H9 (cell line): Measurements from ENCODE around the gene DBF4. TPM values are rescaled to one million over a fixed set of nuclear protein-coding genes. Genes with fewer than 3 reads are reported as not detected.

Experiments used
- DNase-seq: peaks from one replicate; pipeline ENCODE4 v3.0.0-alpha.2; 2017
- H2AFZ ChIP-seq: one replicate; pipeline ENCODE4 v1.6.1; 2013; ENCODE audit warnings: mild to moderate bottlenecking, low read length, control low read depth, moderate library complexity
- H2AK5ac ChIP-seq: 2 replicates; pipeline ENCODE4 v1.6.1; 2013; ENCODE audit warnings: low read length, control low read depth, mixed read lengths; ENCODE audit not compliant: insufficient read length
- H2BK120ac ChIP-seq: one replicate; pipeline ENCODE4 v1.6.1; 2013; ENCODE audit warnings: low read depth, mild to moderate bottlenecking, low read length, control low read depth, inconsistent platforms; ENCODE audit not compliant: poor library complexity, severe bottlenecking
- H2BK12ac ChIP-seq: 2 replicates; pipeline ENCODE4 v1.6.1; 2013; ENCODE audit warnings: low read length, control low read depth, mixed read lengths, low read depth; ENCODE audit not compliant: insufficient read length
- H2BK15ac ChIP-seq: 2 replicates; pipeline ENCODE4 v1.6.1; 2013; ENCODE audit warnings: low read depth, low read length, control low read depth
- H2BK20ac ChIP-seq: one replicate; pipeline ENCODE4 v1.6.1; 2013; ENCODE audit warnings: low read depth, mild to moderate bottlenecking, low read length, control low read depth, inconsistent platforms; ENCODE audit not compliant: poor library complexity, severe bottlenecking
- H2BK5ac ChIP-seq: 2 replicates; pipeline ENCODE4 v1.6.1; 2013; ENCODE audit warnings: low read length, control low read depth, mixed read lengths; ENCODE audit not compliant: insufficient read length
- H3K14ac ChIP-seq: 2 replicates; pipeline ENCODE4 v1.6.1; 2013; ENCODE audit warnings: low read length, control low read depth; ENCODE audit not compliant: insufficient read depth
- H3K18ac ChIP-seq: 2 replicates; pipeline ENCODE4 v1.6.1; 2013; ENCODE audit warnings: low read depth, mild to moderate bottlenecking, mixed read lengths, low read length, control low read depth; ENCODE audit not compliant: insufficient read length
- H3K23ac ChIP-seq: 2 replicates; pipeline ENCODE4 v1.6.1; 2013; ENCODE audit warnings: low read length, control low read depth, mixed read lengths, low read depth; ENCODE audit not compliant: insufficient read length
- H3K23me2 ChIP-seq: 2 replicates; pipeline ENCODE4 v1.6.1; 2013; ENCODE audit warnings: low read depth, mild to moderate bottlenecking, mixed read lengths, low read length, control low read depth; ENCODE audit not compliant: insufficient read length, poor library complexity, severe bottlenecking
- H3K27ac ChIP-seq: 2 replicates; pipeline ENCODE4 v1.5.1; 2013; ENCODE audit warnings: low read length, control low read depth, mixed read lengths, low read depth; ENCODE audit not compliant: insufficient read length
- H3K27me3 ChIP-seq: 2 replicates; pipeline ENCODE4 v1.6.1; 2013; ENCODE audit warnings: low read length, control low read depth, inconsistent platforms; ENCODE audit not compliant: insufficient read depth
- H3K4ac ChIP-seq: 2 replicates; pipeline ENCODE4 v1.6.1; 2013; ENCODE audit warnings: low read depth, mild to moderate bottlenecking, control low read depth, inconsistent platforms, low read length, moderate library complexity
- H3K4me1 ChIP-seq: 2 replicates; pipeline ENCODE4 v1.6.1; 2013; ENCODE audit warnings: low read length, control low read depth, inconsistent platforms; ENCODE audit not compliant: insufficient read depth
- H3K4me2 ChIP-seq: 2 replicates; pipeline ENCODE4 v1.6.1; 2013; ENCODE audit warnings: low read length, control low read depth, mixed read lengths; ENCODE audit not compliant: insufficient read length, insufficient read depth
- H3K56ac ChIP-seq: 2 replicates; pipeline ENCODE4 v1.6.1; 2013; ENCODE audit warnings: low read depth, mild to moderate bottlenecking, mixed read lengths, low read length, control low read depth; ENCODE audit not compliant: insufficient read length
- H3K79me1 ChIP-seq: 2 replicates; pipeline ENCODE4 v1.6.1; 2013; ENCODE audit warnings: low read depth, mild to moderate bottlenecking, moderate library complexity, low read length, control low read depth, inconsistent platforms; ENCODE audit not compliant: insufficient read depth, poor library complexity, severe bottlenecking
- H3K79me2 ChIP-seq: 2 replicates; pipeline ENCODE4 v1.6.1; 2013; ENCODE audit warnings: low read length, control low read depth, inconsistent platforms; ENCODE audit not compliant: insufficient read depth
- H3K9ac ChIP-seq: 2 replicates; pipeline ENCODE4 v1.6.1; 2013; ENCODE audit warnings: low read length, control low read depth, mixed read lengths; ENCODE audit not compliant: insufficient read length; ENCODE audit errors: extremely low read depth
- H3K9me3 ChIP-seq: one replicate; pipeline ENCODE4 v1.6.1; 2013; ENCODE audit warnings: low read depth, low read length, inconsistent platforms; ENCODE audit not compliant: control insufficient read depth
- H3T11ph ChIP-seq: one replicate; pipeline ENCODE4 v1.6.1; 2013; ENCODE audit warnings: mild to moderate bottlenecking, low read length, control low read depth, inconsistent platforms
- H4K20me1 ChIP-seq: one replicate; pipeline ENCODE4 v1.6.1; 2013; ENCODE audit not compliant: control insufficient read depth, insufficient read length, insufficient read depth
- H4K5ac ChIP-seq: 2 replicates; pipeline ENCODE4 v1.6.1; 2013; ENCODE audit warnings: low read depth, mild to moderate bottlenecking, mixed read lengths, low read length, control low read depth; ENCODE audit not compliant: insufficient read length
- H4K8ac ChIP-seq: replicated peaks from 2 replicates; pipeline ENCODE4 v1.6.1; 2013; ENCODE audit warnings: low read length, control low read depth, mixed read lengths, low read depth; ENCODE audit not compliant: insufficient read length
- H4K91ac ChIP-seq: 2 replicates; pipeline ENCODE4 v1.6.1; 2013; ENCODE audit warnings: low read depth, mild to moderate bottlenecking, moderate library complexity, mixed read lengths, low read length, control low read depth; ENCODE audit not compliant: insufficient read length
- H3K27ac Mint-ChIP-seq, 3 experiments: 2 replicates in 2 of 3; 3 replicates in 1 of 3; pipeline ENCODE4 v1.8.0; 2020 to 2021; ENCODE audit warnings: mixed read lengths in 3 of 3, mild to moderate bottlenecking in 1 of 3, moderate library complexity in 1 of 3
- H3K27me3 Mint-ChIP-seq: 2 replicates; pipeline ENCODE4 v1.8.0; 2021; ENCODE audit warnings: low read depth, mild to moderate bottlenecking, moderate library complexity, mixed read lengths
- H3K36me3 Mint-ChIP-seq, 3 experiments: 2 replicates in 2 of 3; 3 replicates in 1 of 3; pipeline ENCODE4 v1.8.0; 2020 to 2021; ENCODE audit warnings: low read depth in 3 of 3, mixed read lengths in 3 of 3; ENCODE audit not compliant: insufficient read depth in 1 of 3
- H3K4me1 Mint-ChIP-seq, 2 experiments: 2 replicates each; pipeline ENCODE4 v1.8.0; 2020; ENCODE audit warnings: mixed read lengths in 2 of 2
- H3K4me3 Mint-ChIP-seq, 2 experiments: 2 replicates in 1 of 2; 3 replicates in 1 of 2; pipeline ENCODE4 v1.8.0; 2020 to 2021; ENCODE audit warnings: mild to moderate bottlenecking in 2 of 2, mixed read lengths in 2 of 2, moderate library complexity in 1 of 2
- H3K9me3 Mint-ChIP-seq, 2 experiments: 2 replicates in 1 of 2; 3 replicates in 1 of 2; pipeline ENCODE4 v1.8.0; 2020; ENCODE audit warnings: mild to moderate bottlenecking in 2 of 2, mixed read lengths in 2 of 2, moderate library complexity in 1 of 2
- CTCF ChIP-seq: fragments of 200-600 bp; sonication (generic); conservative IDR thresholded peaks from 3 replicates; pipeline ENCODE4 v1.8.0; 2021; ENCODE audit warnings: antibody characterized with exemption, mild to moderate bottlenecking
- WGBS: extraction: QIAGEN DNeasy Blood & Tissue Kit; methylation state at CpG from one replicate; pipeline ENCODE4 v1.1.7; 2013; ENCODE audit warnings: missing lambda C conversion rate, low lambda C conversion rate, mixed read lengths; ENCODE audit not compliant: insufficient read length; ENCODE audit errors: extremely low coverage; 5-methylcytosine and 5-hydroxymethylcytosine counted together
- total RNA-seq: library from RNA; stranded (reverse); gene quantifications from 2 replicates; pipeline ENCODE4 v1.2.1, GENCODE V29; 2021

DBF4 gene
- total RNA-seq, 1 experiment from 2014 or later, result 75.9 TPM

GRCh38 chr7:87874066-87874465 lies 2.2 kb upstream of the DBF4 start:
- no peak for TF ChIP-seq CTCF
- Histone ChIP-seq H3K27me3 (no peaks in the 10 kb centered on the region), H3K56ac (no peak overlapping the region), H3T11ph (no peak overlapping the region), H3K4me2 (peak overlapping the region; percentile 34), H2AFZ (no peak overlapping the region), H4K91ac (no peak overlapping the region), H4K20me1 (no peaks in the 10 kb centered on the region), H2BK12ac (no peak overlapping the region), H2BK20ac (no peak overlapping the region), H3K23ac (no peak overlapping the region), H3K23me2 (peaks cover 8% of the 10 kb centered on the region), H2BK15ac (no peak overlapping the region), H3K18ac (no peak overlapping the region), H2BK120ac (no peak overlapping the region), H2AK5ac (no peak overlapping the region), H3K79me2 (peaks cover 23% of the 10 kb centered on the region; the same call in 1 of the 2 replicates), H3K27ac (no peak overlapping the region), H3K9me3 (no peaks in the 10 kb centered on the region), H3K79me1 (peaks cover 3% of the 10 kb centered on the region), H4K5ac (no peak overlapping the region), H3K9ac (no peak overlapping the region), H3K14ac (no peak overlapping the region), H3K4ac (no peak overlapping the region), H3K4me1 (no peaks in the 10 kb centered on the region), H4K8ac (no peak overlapping the region), H2BK5ac (no peak overlapping the region)
- H3K4me1 Mint-ChIP-seq, result peaks cover 22 to 25% of the 10 kb centered on the region in 2 experiments
- peak overlapping the region; percentile 52 to 94; a peak in 4 of 5 replicates for H3K4me3 Mint-ChIP-seq
- H3K36me3 Mint-ChIP-seq, result peaks cover 13 to 51% (median 33%) of the 10 kb centered on the region in 3 experiments
- H3K9me3 Mint-ChIP-seq, result peaks cover 13 to 25% of the 10 kb centered on the region in 2 experiments; a peak in 4 of 5 replicates
- no peaks in the 10 kb centered on the region; the same call in 1 of the 2 replicates for H3K27me3 Mint-ChIP-seq
- H3K27ac Mint-ChIP-seq, result no peak overlapping the region
- WGBS, result no CpG with 5 or more reads among the region's 4 CpGs
- DNase-seq, result no peak
